Cardiac fibroblast (primary cell): ENCODE data around the gene IGF2R.

Source experiments
- DNase-seq, 2 donors: peaks; one replicate each; pipeline versions ENCODE4 v3.0.0 to v3.0.0-alpha.2; 2010; ENCODE audit warnings: low read depth in 2 of 2
- H3K4me3 ChIP-seq, 2 donors: replicated peaks in 1 of 2; 1 replicate in 1 of 2; 2 replicates in 1 of 2; pipeline ENCODE4 v1.5.1; 2011; ENCODE audit warnings: low read depth in 2 of 2, low read length in 2 of 2, mild to moderate bottlenecking in 2 of 2, moderate library complexity in 1 of 2
- CTCF ChIP-seq: IDR thresholded peaks from one replicate; pipeline ENCODE4 v1.5.1; 2011; ENCODE audit warnings: low read depth, mild to moderate bottlenecking, low read length, inconsistent platforms

IGF2R gene

GRCh38 chr6:160031442-160031841 lies 62.6 kb downstream of the IGF2R start:
- no peak for TF ChIP-seq CTCF
- H3K4me3 ChIP-seq = no peak overlapping the region
- DNase-seq = peak in 1 of 2 donors; percentile 26

DNA sequence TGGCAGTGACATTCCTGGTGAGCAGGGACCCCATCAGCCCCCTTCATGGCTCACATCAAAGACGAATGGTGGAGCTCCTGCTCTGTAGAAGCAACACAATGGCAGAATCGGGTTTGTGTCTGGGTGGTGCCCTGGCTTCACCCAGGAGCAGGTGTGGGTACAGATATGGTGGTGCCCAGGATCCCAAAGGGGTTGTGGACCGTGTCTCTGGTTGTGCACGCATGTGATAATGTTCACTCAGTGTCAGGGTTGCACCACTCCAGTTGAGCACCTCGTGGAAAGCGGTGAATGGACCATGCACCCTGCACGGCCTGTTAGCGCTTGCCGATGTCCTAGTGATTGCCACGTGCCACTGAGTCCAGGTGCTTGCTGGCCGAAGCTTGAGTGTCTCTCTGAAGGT lies 63.0 kb downstream of the IGF2R start:
- no peak for TF ChIP-seq CTCF
- no peak overlapping the region for H3K4me3 ChIP-seq
- no peak for DNase-seq

DNA sequence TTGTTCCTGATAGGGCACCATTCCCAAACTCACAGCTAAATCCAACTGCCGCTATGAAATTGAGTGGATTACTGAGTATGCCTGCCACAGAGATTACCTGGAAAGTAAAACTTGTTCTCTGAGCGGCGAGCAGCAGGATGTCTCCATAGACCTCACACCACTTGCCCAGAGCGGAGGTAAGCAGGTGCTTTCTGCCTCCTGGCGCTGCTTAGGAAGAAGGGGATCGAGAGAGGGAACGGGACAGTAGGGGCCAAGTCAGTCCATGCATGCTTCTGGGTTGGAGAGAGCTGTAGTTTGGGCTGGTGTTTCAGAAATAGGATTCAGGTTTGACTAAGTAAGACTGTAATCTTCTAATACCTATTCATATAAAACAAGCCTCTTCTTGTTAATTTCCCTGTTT lies 63.7 kb downstream of the IGF2R start:
- TF ChIP-seq CTCF = no peak
- no peak overlapping the region for H3K4me3 ChIP-seq
- DNase-seq = no peak

DNA sequence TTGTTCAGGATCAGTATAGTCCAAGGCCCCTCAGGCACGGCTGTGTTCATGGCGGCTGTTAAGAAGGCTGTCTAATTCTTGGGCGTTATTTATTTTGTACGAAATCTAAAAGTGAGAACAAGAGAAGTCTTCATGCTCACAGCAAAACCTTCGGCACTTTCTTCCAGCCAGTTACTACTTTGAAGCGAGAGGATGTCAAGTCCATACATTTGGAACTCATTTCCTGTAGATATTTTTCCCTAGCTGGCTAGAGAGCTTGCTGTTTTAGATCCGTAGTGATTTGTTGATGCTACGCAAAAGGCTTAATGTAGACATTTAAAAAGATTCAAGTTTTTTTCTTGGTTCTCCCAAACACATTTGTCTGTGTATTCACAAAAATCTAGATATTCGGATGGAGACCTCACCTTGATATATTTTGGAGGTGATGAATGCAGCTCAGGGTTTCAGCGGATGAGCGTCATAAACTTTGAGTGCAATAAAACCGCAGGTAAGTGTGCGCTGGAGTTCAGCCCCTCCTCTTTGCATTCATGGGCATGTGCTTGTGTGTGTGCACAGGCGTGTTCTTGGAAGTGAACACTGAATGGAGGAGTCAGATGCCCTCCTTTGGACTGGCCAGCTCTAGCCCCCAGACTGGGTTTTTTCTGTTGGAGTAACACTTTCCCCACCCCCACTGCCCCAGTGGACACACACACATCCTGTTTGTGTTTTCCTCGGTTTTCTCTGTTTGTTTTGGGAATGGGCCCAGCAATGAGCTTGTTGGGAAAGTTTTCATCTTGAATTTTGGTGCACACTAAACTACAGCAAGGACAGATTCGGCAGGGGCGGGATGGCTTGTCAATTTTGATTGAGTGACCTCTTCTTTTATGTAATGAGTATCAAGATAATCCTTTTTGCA lies 65.4 kb downstream of the IGF2R start:
- TF ChIP-seq CTCF = no peak
- peak in 1 of 2 donors; percentile 42 for DNase-seq
- no peak overlapping the region for H3K4me3 ChIP-seq

- TF ChIP-seq CTCF = no peak
- no peak overlapping the region for H3K4me3 ChIP-seq
- no peak for DNase-seq
Observed at GRCh38 chr6:160035241-160035640, 66.4 kb downstream of the IGF2R start.

GRCh38 chr6:160035693-160036330 lies 66.9 kb downstream of the IGF2R start:
- no peak for TF ChIP-seq CTCF
- no peak overlapping the region for H3K4me3 ChIP-seq
- DNase-seq = no peak
